Stomach (tissue), 4 donors: ENCODE results near the gene TACR3.

Source experiments
- CTCF ChIP-seq, 7 experiments: fragments of 450-650 bp in 4 of 7; fragments of 200-600 bp in 3 of 7; sonication (generic) in 3 of 7; IDR thresholded peaks; one replicate each; pipeline ENCODE4 v1.5.1; 2016 to 2019; ENCODE audit warnings: antibody characterized with exemption in 7 of 7, control low read depth in 2 of 7, mild to moderate bottlenecking in 1 of 7
- EP300 ChIP-seq: sonication (generic); formaldehyde crosslinking; IDR thresholded peaks from one replicate; pipeline ENCODE4 v1.6.1; 2017; ENCODE audit warnings: antibody characterized with exemption
- POLR2A ChIP-seq, 4 donors: fragments of 450-650 bp; IDR thresholded peaks; one replicate each; pipeline ENCODE4 v1.6.1; 2016; ENCODE audit warnings: antibody characterized with exemption in 4 of 4, control low read depth in 2 of 4, mild to moderate bottlenecking in 1 of 4, moderate library complexity in 1 of 4
- POLR2AphosphoS5 ChIP-seq, 3 donors: sonication (generic); formaldehyde crosslinking; IDR thresholded peaks; one replicate each; pipeline ENCODE4 v1.6.1; 2016; ENCODE audit warnings: antibody characterized with exemption in 3 of 3

GRCh38 chr4:103673983-103674382, 45.8 kb downstream of the TACR3 start:
- TF ChIP-seq POLR2AphosphoS5 (IDR thresholded peaks at IDR 0.05), result no peak
- TF ChIP-seq CTCF (IDR thresholded peaks at IDR 0.05), result no peak
- TF ChIP-seq POLR2A (IDR thresholded peaks at IDR 0.05), result no peak
- no peak for TF ChIP-seq EP300
